ENCODE results near the gene VWA7. TPM values are rescaled to one million over a fixed set of nuclear protein-coding genes. Genes with fewer than 3 reads are reported as not detected.

Gene VWA7
- polyA plus RNA-seq, 2 of the 4 experiments (the other 2 are of a cell fraction) = 1.1 TPM

DNA sequence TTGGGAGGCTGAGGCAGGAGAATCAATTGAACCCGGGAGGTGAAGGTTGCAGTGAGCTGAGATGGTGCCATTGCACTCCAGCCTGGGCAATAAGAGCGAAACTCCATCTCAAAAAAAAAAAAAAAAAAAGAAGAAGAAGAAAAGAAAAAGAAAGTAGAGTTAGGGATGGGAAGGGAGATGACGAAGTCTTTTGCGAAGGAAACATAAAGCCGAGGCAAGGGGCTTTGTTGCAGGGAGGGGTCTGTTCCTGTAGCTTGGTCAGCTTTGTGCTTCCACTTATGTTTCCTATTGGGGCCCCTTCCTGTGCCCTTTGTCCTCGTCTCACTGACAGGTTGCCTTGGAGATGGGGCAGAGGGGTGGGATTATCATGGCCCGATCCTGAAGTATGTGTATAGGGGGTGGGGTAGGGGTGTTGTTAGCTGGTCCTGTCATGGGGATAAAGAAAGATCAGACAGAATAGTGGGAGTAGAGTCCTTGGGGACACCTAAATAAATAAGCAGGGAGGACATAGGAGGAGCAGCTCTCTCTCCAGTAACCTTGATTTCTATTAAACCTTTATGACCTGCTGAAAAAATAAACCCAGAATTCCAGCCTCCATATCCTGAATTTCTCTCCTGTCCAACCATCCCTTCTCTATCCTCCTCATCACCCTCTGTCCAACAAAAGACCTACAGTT is 39.7 kb downstream of the VWA7 start:
- POLR2A ChIA-PET = interaction anchor here (0.6 to 1.1 kb wide), 3 partner anchors 78 to 85 kb away, joined by 3 to 5 read pairs (median 4); partner anchors contain the start of genes BAG6, HSPA1A and HSPA1L
- H3K9me3 ChIP-seq = no peaks in the 10 kb centered on the region
- WGBS (ENCODE audit: missing lambda C conversion rate) = 58% methylated on average over 7 of the region's 7 CpGs
- ATAC-seq (no peak), DNase-seq (ENCODE audit: low read depth in 1 of 2, low spot score in 1 of 2) (peak in 1 of 2 experiments; percentile 43), FAIRE-seq (no peak)
- TF ChIP-seq BHLHE40 (IDR thresholded peaks at IDR 0.05; ENCODE audit: low read depth, low read length) (no peak), ZC3H11A (IDR thresholded peaks at IDR 0.05) (no peak), EHMT2 (IDR thresholded peaks at IDR 0.05; ENCODE audit: low read depth) (no peak), NFE2L2 (conservative IDR thresholded peaks at IDR 0.05; ENCODE audit: low read length) (no peak), RCOR1 (IDR thresholded peaks at IDR 0.05; ENCODE audit: low read depth, low read length) (no peak), REST (IDR thresholded peaks at IDR 0.05) (no peak), POLR2AphosphoS2 (conservative IDR thresholded peaks at IDR 0.05; ENCODE audit: low read length) (no peak), CEBPB (IDR thresholded peaks at IDR 0.05) (no peak), HMGXB4 (CRISPR knock-in tag; IDR thresholded peaks at IDR 0.05; ENCODE audit: borderline replicate concordance) (no peak), HOXB5 (CRISPR knock-in tag; IDR thresholded peaks at IDR 0.05) (no peak), SMC3 (IDR thresholded peaks at IDR 0.05) (no peak), MAZ (IDR thresholded peaks at IDR 0.05; ENCODE audit: borderline replicate concordance, low read depth, low read length) (no peak), MYC (IDR thresholded peaks at IDR 0.05; ENCODE audit: borderline replicate concordance, low read length) (no peak), FOSB (CRISPR knock-in tag; IDR thresholded peaks at IDR 0.05) (no peak), RNF2 (IDR thresholded peaks at IDR 0.05; ENCODE audit: borderline replicate concordance, low read depth) (no peak)
- TF ChIP-seq, protein P1, sequence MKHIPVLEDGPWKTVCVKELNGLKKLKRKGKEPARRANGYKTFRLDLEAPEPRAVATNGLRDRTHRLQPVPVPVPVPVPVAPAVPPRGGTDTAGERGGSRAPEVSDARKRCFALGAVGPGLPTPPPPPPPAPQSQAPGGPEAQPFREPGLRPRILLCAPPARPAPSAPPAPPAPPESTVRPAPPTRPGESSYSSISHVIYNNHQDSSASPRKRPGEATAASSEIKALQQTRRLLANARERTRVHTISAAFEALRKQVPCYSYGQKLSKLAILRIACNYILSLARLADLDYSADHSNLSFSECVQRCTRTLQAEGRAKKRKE (CRISPR knock-in tag; IDR thresholded peaks at IDR 0.05; ENCODE audit: low read depth) = no peak
- CTCF ChIA-PET = interaction anchor here (0.6 to 4.5 kb wide), 11 partner anchors 8 to 127 kb away, joined by 3 to 30 read pairs (median 5); partner anchors contain the start of genes DDAH2 and MPIG6B
- H3K4me1 ChIP-seq = peaks cover 51% of the 10 kb centered on the region
- peak overlapping the region; percentile 94 to 99 for H3K27ac ChIP-seq
- peak overlapping the region; percentile 99 for H3K4me2 ChIP-seq
- no peak overlapping the region for H3K4me3 ChIP-seq

DNA sequence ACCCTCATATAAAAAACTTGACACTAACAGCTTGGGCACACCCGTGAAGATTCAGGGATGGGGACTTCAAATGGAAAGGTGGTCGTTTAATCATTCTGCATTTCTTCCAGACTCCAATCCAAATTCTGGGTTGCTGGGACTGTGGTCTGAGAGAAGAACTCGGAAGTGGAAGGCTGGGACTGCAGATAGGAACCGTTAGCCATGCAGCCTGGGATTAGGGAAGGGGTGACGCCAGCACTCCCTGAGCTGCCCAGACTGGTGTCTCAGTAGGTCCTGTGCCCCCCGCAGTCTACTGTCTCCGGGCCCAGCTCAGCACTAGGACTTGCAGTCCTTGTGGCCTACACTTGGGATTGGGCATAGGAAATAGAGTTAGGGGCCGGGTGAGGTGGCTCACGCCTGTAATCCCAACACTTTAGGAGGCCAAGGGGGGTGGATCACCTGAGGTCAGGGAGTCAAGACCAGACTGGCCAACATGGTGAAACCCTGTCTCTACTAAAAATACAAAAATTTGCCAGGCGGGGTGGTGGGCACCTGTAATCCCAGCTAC is 40.3 kb downstream of the VWA7 start:
- 51% methylated on average over 6 of the region's 10 CpGs for WGBS (ENCODE audit: missing lambda C conversion rate)
- ChIA-PET CTCF (interaction anchor here (0.7 to 4.5 kb wide), 7 partner anchors 7 to 93 kb away, joined by 3 to 30 read pairs (median 6); partner anchors contain the start of genes DDAH2 and VARS1), POLR2A (interaction anchor here (0.9 to 1.3 kb wide), 3 partner anchors 16 to 78 kb away, joined by 3 to 5 read pairs (median 3); partner anchors contain the start of genes HSPA1A, HSPA1L and VWA7)
- Histone ChIP-seq H3K4me3 (peak overlapping the region; percentile 70), H3K4me2 (peak overlapping the region; percentile 99), H3K27ac (peak overlapping the region; percentile 94 to 99), H3K4me1 (peaks cover 51% of the 10 kb centered on the region), H3K9me3 (no peaks in the 10 kb centered on the region)
- ATAC-seq = no peak
- TF ChIP-seq EHMT2 (IDR thresholded peaks at IDR 0.05; ENCODE audit: low read depth) (no peak), EHF (CRISPR knock-in tag; IDR thresholded peaks at IDR 0.05) (no peak), PBX3 (IDR thresholded peaks at IDR 0.05) (no peak), MAFK (IDR thresholded peaks at IDR 0.05; ENCODE audit: partially characterized antibody) (no peak), FOSL2 (IDR thresholded peaks at IDR 0.05) (no peak), FOSL2 (CRISPR knock-in tag; IDR thresholded peaks at IDR 0.05) (no peak), ZFP36 (IDR thresholded peaks at IDR 0.05; ENCODE audit: borderline replicate concordance, partially characterized antibody) (no peak), HDAC2 (IDR thresholded peaks at IDR 0.05) (no peak), KDM1A (IDR thresholded peaks at IDR 0.05; ENCODE audit: low read depth) (no peak), MAZ (IDR thresholded peaks at IDR 0.05; ENCODE audit: borderline replicate concordance, low read depth, low read length) (no peak), ZNF302 (CRISPR knock-in tag; IDR thresholded peaks at IDR 0.05) (no peak), CBX8 (IDR thresholded peaks at IDR 0.05) (no peak), RFX5 (IDR thresholded peaks at IDR 0.05) (no peak)
- TF ChIP-seq, protein P2, sequence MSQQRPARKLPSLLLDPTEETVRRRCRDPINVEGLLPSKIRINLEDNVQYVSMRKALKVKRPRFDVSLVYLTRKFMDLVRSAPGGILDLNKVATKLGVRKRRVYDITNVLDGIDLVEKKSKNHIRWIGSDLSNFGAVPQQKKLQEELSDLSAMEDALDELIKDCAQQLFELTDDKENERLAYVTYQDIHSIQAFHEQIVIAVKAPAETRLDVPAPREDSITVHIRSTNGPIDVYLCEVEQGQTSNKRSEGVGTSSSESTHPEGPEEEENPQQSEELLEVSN (IDR thresholded peaks at IDR 0.05; ENCODE audit: borderline replicate concordance, low read depth) = no peak
- no peak for DNase-seq (ENCODE audit: low read depth in 1 of 2, low spot score in 1 of 2)
- FAIRE-seq = no peak
